Liver (tissue), 3 donors: ENCODE measurements around the gene RPP40.

Experiments used
- CTCF ChIP-seq: fragments of 150-350 bp; IDR thresholded peaks from 2 replicates; pipeline ENCODE4 v1.5.1; 2017; ENCODE audit warnings: improper control_type of control experiment, low read depth, low read length; ENCODE audit not compliant: missing input control
- JUND ChIP-seq, 2 donors: IDR thresholded peaks; 2 replicates each; pipeline ENCODE4 v1.6.1; 2016; ENCODE audit warnings: antibody characterized with exemption in 2 of 2
- RAD21 ChIP-seq, 2 donors: IDR thresholded peaks; 2 replicates each; pipeline ENCODE4 v1.6.1; 2016; ENCODE audit warnings: antibody characterized with exemption in 2 of 2, mild to moderate bottlenecking in 2 of 2
- REST ChIP-seq: IDR thresholded peaks from 2 replicates; pipeline ENCODE4 v1.6.1; 2016; ENCODE audit warnings: antibody characterized with exemption, mild to moderate bottlenecking
- RXRA ChIP-seq, 2 donors: IDR thresholded peaks; 2 replicates each; pipeline ENCODE4 v1.6.1; 2017 to 2018; ENCODE audit warnings: antibody characterized with exemption in 2 of 2, mild to moderate bottlenecking in 1 of 2
- SP1 ChIP-seq: IDR thresholded peaks from 2 replicates; pipeline ENCODE4 v1.6.1; 2018; ENCODE audit warnings: antibody characterized with exemption, mild to moderate bottlenecking
- TAF1 ChIP-seq: conservative IDR thresholded peaks from 2 replicates; pipeline ENCODE4 v1.6.1; 2016; ENCODE audit warnings: antibody characterized with exemption, mild to moderate bottlenecking
- YY1 ChIP-seq: IDR thresholded peaks from 2 replicates; pipeline ENCODE4 v1.6.1; 2016; ENCODE audit warnings: antibody characterized with exemption, mild to moderate bottlenecking
- ZBTB33 ChIP-seq: IDR thresholded peaks from 2 replicates; pipeline ENCODE4 v1.6.1; 2016; ENCODE audit warnings: antibody characterized with exemption
- donor health status: healthy.
- donor health status: healthy.

GRCh38 chr6:5004373-5005037 is 668 bp upstream of the RPP40 start:
- TF ChIP-seq CTCF (no peak), YY1 (no peak), SP1 (no peak), ZBTB33 (no peak), RXRA (IDR thresholded peaks at IDR 0.05) (no peak), REST (no peak), TAF1 (no peak), RAD21 (IDR thresholded peaks at IDR 0.05) (no peak), JUND (IDR thresholded peaks at IDR 0.05) (no peak)
